IPS-NIHi7 (cell line): ENCODE measurements around the gene LSM12.
"Not testable (repeated sequence)": the region's sequence is repeated elsewhere in the genome, so short reads cannot be mapped to it uniquely, and the experiment has no call there.

Experiments
- DNase-seq: peaks from one replicate; pipeline ENCODE4 v3.0.0; 2012; ENCODE audit warnings: mixed read lengths; ENCODE audit errors: extremely low spot score

LSM12 gene

DNA sequence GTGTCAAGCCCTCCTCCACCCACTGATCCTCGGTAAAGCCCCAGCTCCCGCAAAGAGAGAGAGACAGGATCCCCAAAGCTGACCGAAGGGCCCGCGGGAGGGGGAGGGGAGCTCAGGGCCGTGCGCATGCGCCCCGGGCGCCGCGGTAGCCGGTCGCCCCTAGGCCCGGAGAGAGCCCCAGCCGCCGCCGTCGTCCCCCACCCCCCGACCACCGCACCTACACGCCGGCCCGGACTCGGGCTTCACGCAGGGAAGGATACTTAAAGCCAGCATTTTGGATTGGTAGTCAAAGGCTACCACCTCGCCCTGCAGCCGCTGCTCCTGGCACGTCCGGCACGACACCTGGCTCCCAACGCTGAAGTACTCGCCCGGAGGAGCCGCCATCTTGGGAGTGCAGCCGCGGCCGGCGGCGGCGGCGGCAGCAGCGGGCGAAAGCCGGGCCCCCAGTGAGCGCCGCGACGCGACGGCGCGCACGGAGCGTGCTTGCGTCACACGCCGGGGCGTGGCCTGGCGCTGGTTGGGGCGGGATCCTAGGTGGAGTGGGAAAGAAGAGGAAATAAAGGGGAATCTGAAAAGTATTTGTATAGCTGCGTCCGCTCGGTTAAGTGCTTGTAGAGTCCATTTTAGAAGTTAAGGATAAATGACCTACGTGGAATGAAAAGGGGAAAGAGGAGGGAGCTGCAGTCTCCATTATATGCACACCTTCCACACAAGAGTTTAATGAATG, at the start of gene LSM12:
LSM12 (minus strand) TSS at position 468 of the 727 bp plus-strand sequence; CDS start at position 384, 84 bp downstream.
- peak; percentile 94 for DNase-seq

DNA sequence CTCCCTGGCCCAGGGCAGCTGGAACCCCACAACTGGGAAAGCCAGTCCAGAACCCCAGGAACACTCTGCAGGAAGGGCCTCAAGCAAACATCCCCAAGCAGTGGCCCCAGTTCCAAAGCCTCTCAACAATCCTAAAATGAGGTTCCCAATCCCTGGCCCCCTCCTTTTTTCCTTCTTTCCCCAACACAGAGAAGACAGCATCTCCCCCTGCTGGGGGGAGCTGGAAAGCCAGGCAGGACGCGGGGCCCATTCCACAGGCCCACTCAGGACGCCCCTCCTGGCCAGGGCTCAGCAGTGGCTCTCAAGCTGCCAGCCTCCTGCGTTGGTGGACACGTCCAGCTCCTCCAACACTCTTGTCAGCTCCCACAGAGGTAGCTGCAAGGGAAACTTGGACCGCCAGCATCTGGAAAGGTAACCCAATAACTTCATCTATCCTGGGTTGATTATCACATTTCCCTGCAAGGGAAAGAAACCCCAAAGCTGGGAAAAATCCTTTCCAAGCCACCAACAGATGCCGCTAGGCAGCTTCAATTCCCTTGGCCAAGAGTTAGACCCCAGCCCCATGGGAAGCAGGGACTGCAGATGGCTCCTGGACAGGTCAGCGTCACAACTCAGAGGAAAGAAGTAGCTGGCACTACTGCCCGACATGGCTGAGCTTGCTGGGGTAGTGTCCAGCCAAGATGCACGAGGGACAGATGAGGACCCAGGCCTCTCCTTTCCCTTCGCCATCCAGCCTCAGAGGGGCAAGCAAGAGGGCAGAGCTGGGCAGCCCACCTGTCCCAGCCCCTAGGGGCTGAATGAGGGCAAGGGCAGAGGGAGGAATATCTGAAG, 49.3 kb upstream of the LSM12 start:
- peak; percentile 51 for DNase-seq

DNA sequence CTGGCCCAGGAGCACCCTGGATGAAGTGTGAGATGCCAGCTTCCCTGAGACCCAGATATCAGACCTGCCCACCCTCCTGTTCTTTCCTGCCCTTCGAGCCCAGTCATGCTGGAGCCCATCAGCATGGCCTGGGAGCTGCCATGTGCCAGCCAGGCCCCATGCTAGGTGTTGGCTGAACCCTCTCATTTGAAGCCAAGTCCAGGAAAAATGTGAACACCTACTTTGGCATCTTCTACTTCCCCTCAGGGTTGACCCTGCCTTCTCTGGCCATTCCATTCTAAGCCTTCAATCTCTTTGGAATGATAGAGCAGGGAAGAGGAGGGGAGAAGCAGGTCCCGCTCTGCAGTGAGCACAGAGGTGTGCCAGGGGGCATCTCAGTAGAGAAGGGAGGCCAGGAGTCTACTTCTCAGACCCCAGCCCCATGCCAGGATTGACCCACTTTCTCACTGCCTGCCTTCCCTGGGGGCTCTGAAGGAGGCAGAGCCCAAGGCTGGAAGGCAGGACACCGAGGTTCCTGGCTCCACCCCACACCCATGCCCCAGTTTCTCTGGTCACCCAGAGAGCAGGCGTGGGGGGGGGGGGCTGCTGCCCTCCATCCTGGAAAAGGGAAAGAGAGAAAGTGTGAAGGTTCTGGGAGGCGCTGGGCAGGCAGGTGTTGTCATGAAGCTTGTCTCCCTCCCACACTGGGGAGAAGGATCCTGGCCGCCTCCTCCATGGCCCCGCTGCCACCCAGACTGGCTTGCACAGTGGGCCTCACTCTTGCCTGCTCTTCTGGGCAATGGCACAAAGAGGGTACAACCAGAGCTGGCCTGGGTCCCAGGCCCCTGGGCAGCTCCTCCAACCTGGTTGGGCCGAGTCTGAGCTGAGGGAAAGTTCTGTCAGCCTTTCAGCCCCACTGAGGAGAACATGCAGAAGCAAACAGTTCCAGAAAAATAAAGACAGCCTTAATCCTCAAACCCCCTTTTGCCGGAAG, 47.7 kb upstream of the LSM12 start:
- DNase-seq: no peak

DNA sequence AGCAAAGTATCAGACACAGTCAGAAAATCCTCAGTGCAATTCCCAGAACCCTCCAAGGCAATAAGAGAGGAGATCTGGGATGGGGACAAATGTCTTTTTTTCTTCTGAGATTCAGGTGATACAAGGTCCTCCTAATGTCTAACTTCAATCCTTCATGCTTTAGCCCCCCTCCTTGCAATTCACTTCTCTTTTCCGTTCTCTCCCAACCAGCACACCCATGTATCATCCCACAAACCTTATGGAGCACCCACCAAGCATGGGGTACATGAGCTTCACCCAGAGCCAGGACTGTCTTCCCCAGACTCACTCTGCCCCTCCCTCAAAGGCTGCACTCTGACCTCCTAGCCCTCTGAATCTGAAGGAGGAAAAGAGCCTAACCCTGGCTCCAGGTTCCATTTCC, 46.9 kb upstream of the LSM12 start:
- DNase-seq: no peak

DNA sequence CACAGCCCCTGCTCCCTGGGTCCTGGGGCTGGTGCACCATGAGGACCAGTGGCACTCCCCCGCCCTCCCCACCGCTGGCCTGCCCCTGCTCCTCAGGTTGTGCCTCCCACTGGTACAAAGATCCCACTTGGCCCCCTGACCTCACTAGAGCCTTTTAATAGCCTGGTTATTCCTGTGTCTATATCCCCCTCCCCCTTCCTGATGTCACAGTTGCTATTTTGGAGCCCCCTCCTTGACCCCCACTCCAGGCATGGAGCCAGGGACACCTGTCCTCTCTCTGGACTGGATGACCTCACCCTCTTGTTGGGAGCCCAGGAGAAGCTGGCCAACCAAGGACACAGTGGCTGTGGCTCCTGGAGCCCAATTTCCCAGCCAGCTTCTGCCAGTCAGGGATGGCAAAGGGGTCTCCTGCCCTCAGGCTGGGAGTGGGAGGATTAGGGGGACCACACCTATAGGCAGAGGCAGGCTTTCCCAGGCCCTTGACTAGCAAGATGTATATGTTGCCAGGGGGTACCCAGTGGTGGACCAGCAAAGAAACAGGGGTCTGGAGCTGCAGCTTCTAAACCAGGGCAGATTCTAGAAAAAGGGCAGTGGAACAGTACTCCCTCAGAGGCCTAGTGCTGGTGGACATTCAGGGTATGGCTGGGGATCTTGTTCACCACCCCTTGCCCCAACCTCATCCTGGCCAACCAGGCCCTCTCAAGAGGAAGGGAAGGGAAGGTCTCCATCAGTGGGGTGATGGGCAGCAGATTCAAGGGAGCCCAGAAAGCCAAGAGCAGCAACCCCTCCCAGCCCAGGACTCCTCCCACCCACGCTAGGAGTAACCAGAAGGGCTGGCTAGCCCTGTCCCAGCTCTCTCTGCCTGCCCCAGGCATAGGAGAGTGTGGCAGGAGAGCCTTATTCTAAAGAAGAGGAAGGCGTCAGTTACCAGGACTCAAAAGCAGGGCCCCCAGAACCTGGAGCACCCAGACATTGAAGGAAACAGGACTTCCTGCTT, 46.1 kb upstream of the LSM12 start:
- no peak for DNase-seq

DNA sequence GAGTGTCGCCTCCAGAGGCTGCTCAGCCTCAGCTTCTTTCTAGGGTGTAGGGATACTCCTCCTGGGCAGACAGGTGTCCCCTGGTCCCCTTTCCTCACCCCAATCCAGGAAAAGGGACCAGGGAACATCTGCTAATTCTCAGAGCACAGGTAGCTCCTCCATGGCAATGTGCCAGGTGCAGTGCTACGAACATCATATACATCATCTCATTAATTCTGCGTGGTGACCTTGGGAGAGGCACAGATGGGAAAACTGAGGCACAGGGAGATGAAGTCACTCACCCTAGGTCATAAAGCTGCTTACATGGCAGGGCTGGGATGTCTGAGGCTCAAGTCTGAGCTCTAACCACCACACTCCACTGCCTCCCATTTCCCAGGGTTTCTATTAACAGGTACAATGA, 45.3 kb upstream of the LSM12 start:
- no peak for DNase-seq

DNA sequence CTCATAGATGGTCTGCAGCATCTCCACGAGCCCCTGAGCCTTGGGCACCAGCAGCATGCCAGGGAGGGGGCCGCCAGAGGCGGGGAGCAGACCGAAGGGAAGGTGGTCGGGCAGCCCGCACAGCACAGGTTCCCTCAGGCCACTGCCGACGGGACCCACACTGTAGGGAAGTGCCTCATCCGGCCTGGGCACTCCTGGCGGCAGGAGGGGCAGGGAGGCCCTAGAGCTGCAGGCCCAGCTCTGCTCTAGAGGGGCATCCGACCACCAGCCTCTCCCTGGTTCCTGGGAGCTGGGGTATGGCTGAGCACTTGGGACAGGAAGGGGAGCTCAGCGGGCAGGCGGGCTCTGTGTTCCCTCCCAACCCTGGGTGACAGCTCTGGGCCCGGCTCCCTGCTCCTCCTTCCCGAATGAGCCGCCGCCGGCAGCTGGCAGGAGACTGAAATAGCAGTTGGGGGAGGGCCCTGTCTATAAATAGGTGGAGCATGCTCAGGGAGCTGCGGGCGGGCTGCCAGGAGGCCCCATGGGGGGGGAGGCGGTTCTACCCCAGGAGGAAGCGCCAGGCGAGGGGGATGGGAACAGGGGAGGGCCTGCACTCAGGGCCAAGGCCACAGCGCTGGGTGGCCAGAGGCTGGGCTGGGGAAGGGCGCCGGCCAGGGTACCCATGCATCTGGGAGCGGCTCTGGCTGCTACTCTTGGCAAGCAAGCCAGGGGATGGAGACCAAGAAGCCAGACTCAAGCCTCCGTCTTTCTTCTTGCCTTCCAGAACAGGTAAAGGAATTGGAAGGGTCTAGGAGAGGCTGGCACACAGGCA, 44.6 kb upstream of the LSM12 start:
- peak; percentile 89 for DNase-seq

DNA sequence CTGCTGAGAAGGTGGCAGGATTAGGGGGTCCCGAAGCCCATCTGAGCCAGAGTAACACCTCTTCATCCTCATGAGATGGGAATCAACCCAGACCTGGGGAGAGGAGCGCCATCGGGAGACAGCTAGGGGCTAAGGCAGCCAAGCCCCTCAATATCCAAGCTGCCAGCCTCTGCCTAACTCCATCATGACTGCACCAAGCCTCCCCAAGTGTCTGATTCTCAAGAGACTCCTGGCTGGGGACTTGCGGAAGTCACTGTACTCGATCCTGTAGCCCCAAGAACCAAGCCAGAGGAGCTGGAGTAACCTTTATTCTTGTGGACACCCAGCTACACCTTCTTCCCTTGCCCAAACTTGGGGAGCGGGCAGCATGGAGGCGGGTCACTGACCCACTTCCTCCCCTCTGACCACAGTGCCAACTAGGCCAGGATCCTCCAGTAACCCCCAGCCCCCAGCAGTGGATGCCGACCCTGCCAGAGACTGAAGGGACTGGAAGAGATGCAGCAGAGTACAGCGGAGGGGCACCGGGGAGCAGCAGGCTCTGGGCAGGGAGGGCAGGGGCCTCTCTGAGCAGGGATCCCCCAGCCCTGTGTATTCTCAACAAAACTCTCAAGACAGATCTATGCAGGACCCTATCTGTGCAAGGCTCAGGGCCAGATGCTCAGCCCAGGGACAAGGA, 43.7 kb upstream of the LSM12 start:
- no peak for DNase-seq

DNA sequence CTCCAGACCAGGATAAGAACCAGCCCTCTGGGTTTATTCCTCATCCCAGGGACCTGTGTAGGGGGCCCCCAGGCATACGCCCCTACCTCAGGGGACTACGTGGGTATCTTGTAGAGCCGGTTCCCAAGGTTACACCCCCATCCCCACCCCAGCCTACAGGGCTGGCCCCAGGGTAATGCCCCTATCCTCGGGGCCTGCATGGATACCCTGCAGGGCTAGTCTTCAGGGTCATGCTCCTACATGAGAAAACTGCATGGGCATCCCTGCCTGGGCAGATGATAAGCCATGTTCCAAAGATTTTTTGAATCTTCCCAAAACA, 42.8 kb upstream of the LSM12 start:
- no peak for DNase-seq

DNA sequence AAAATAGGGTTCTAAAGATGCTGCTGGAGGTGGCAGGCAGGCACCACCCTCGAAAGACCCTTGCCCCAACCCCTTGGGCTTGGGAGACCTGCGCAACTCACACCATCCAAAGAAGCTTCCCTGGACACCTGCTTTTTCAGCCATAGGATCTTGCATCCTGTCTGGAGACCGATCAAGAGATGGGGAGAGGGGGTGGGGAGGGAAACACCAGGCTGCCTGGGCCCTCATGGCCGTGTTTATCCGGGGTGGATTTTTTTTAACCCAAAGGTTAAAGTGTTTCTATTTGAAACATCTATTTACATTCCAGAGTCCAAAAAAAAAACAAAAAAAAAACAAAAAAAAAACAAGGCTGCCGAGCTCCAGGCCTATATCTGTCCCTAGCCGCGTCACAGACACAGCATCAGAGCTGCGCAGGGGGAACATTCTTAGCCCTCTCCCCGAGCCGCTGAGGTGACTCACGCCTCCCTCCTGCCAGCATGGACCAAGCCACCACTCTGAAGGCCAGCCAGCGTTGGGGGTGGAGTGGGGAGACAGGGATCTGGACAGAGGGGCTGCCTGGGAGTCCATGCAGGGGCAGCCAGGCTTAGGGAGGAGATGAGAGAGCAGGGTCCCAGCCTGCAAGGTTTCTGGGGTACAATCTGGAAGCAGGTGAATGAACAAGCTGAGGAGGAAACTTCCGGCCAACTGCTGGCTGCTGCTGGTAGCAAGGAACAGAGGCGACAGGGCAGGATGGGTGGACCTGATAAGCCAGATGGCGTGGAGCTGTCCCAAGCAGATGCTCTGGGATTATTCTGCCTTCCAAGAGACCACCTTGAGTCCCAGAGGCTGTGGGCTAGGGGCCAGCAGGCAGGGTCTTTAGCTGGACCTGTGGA, 42.2 kb upstream of the LSM12 start:
- DNase-seq: peak; percentile 38

DNA sequence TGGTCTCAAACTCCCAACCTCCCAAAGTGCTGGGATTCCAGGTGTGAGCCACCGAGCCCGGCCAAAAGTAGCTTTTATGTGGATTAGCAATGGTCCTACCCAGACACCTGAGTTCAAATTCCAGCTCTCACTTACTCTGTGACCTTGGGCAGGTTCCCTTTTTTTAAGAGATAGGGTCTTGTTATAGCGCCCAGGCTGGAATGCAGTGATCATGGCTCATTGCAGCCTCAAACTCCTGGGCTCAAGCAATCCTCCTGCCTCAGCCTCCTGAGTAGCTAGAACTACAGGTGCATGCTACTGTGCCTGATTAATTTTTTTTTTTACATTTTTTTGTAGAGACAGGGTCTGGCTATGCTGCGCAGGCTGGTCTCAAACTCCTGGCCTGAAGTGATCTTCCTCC, 40.3 kb upstream of the LSM12 start:
- DNase-seq: no peak

DNA sequence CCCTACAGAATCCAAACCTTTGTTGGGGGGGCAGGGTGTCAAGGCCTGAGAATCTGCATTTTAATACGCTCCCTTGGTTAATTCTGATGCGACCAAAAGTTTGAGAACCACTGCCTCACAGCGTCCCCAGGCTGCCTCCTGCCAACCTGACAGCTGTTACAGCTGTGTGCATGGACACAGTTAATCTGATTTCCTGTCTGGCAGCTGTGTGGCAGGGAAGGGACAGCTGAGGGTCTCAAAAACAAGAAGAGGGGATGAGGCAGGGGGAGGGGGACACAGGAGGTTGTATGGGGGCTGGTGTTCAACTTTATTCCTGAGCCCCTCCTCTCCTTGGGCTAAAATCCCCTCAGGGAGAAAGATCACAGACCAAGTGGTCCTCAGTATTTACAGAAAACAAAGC, 39.5 kb upstream of the LSM12 start:
- no peak for DNase-seq

DNA sequence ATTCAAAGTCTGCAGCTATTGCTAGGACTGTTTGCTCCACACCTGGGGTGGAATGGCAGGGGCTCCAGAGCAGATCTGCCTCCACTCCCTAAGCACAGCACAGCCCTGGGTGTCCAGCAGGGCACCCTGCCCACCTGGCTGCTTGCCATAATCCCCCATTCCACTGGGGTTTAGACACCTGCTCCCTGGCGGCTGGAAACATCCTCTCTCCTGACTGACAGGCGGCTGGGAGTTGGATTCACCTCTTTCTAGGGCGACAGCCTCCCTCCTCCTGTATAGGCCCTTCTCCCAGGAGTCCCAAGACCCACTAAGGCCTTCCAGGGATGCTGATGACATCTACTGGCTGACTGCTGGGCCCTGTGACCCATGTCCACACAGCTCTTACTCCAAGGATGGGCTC, 39.0 kb upstream of the LSM12 start:
- no peak for DNase-seq

DNA sequence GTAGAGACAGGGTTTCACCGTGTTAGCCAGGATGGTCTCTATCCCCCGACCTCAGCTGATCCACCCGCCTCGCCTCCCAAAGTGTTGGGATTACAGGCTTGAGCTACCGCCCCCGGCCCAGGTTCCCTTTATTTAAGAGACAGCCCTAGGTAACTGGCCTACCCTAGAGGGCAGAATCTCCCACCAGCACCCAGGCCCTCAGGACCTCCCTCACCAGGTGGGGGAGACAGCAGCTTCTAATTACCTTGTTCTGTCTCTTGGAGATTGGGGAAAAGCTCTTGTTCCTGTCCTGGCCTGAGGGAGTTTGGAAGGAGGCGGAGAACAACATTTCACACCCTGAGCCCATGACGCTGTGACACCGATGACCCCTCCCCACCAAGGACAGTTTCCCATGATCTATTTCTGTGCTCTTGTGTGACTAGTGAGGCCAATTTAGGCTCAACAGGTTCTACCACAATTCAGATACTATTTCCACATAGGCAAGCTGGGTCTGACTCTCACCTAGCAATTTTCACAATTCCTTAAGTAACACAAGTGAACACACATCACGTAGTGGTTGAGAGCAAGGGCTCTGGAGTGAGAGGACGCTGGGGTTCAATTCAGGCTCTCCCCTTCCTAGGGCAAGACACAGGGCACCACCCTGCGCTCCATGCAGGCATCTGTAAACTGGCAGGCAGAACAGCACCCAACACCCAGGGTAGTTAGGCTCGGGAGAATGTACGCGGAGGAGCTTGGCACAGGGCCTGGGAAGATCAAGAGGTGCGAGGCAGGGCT, 36.6 kb upstream of the LSM12 start:
- DNase-seq: no peak

DNA sequence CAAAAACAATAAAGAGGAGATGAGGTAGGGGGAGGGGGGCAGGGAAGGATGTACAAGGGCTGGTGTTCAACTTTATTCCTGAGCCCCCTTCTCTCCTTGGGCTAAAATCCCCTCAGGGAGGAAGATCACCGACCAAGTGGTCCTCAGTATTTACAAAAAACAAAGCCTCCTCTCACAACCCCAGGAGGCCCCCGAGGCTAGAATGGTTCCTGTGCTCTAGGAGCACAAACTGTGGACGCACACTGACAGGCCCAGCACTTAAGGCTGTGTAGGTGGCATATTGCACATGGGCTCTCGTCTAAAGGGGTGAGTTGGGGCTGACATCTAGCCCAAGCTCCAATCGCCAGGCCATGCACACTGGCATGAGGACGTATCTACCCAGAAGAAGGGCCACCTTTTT, 35.4 kb upstream of the LSM12 start:
- DNase-seq: not testable (repeated sequence)

DNA sequence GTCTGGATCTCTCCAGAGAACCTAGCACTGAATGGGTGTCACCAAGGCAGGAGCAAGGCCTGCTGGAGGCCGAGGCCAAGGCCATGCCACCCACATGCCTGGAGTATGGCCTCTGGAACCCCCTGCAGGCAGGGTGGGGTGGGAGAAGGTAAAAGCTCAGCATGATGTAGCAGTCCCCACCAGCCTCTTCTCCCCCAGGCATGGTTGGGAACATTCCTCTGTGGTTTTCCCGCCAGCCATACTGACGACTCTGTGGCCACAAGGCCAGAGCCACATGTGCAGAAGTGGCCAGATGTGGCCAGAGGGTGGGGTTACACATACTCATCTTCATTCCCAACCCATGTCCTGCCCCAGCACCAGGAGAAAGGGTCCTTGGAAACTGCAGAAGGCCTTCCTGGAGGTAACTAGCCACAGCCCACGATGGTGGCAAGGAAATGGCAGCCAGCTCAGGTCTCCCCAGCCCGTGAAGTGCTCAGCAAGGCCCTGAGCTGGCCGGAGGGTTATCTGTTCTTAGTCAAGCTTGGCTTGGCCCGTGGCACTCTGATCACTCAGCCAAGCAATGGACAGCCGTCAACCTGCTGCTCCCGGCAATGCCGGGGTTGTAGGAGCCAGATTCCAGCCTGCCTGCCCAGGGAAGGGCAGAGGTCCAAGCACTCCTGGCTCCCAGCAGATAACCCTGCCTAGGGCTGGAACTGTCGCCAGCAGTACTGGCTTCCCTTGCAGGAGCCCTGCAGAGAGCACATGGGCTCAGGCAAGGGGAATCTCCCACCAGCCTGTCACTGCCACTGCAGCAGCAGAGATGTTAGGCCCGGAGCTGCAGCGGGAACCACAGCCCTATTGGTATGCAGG, 30.9 kb upstream of the LSM12 start:
- no peak for DNase-seq
